ENCODE results near the gene BIRC6.

BIRC6 gene

GRCh38 chr2:32402091-32402490 lies 45.3 kb downstream of the BIRC6 start:
- Mint-ChIP-seq H3K27ac (no peak overlapping the region), H3K4me1 (no peaks in the 10 kb centered on the region), H3K36me3 (ENCODE audit: low read depth) (peaks cover 32% of the 10 kb centered on the region)

GRCh38 chr2:32403782-32404181 lies 47.0 kb downstream of the BIRC6 start:
- peaks cover 29% of the 10 kb centered on the region for H3K36me3 Mint-ChIP-seq (ENCODE audit: low read depth)
- H3K27me3 Mint-ChIP-seq (ENCODE audit: low read depth): no peaks in the 10 kb centered on the region

More at GRCh38 chr2:32402091-32402490, 45.3 kb downstream of the BIRC6 start:
- Mint-ChIP-seq H3K27me3 (ENCODE audit: low read depth) (no peaks in the 10 kb centered on the region), H3K4me3 (no peak overlapping the region), H3K9me3 (no peaks in the 10 kb centered on the region)
- no peak for TF ChIP-seq CTCF (IDR thresholded peaks at IDR 0.05; ENCODE audit: unreplicated experiment in 3 of 3)

GRCh38 chr2:32404691-32405090 lies 47.9 kb downstream of the BIRC6 start:
- TF ChIP-seq CTCF (IDR thresholded peaks at IDR 0.05; ENCODE audit: unreplicated experiment in 3 of 3): no peak
- peaks cover 35% of the 10 kb centered on the region for H3K36me3 Mint-ChIP-seq (ENCODE audit: low read depth)
- no peaks in the 10 kb centered on the region for H3K27me3 Mint-ChIP-seq (ENCODE audit: low read depth)
- H3K4me3 Mint-ChIP-seq: no peak overlapping the region
- no peak overlapping the region for H3K27ac Mint-ChIP-seq
- no peaks in the 10 kb centered on the region for H3K9me3 Mint-ChIP-seq
- H3K4me1 Mint-ChIP-seq: no peaks in the 10 kb centered on the region

More at GRCh38 chr2:32403782-32404181, 47.0 kb downstream of the BIRC6 start:
- Mint-ChIP-seq H3K27ac (no peak overlapping the region), H3K4me1 (no peaks in the 10 kb centered on the region), H3K4me3 (no peak overlapping the region), H3K9me3 (no peaks in the 10 kb centered on the region)
- no peak for TF ChIP-seq CTCF (IDR thresholded peaks at IDR 0.05; ENCODE audit: unreplicated experiment in 3 of 3)

- Mint-ChIP-seq H3K36me3 (ENCODE audit: low read depth) (peaks cover 50% of the 10 kb centered on the region), H3K9me3 (no peaks in the 10 kb centered on the region), H3K4me1 (peaks cover 4% of the 10 kb centered on the region), H3K27me3 (ENCODE audit: low read depth) (no peaks in the 10 kb centered on the region), H3K4me3 (no peak overlapping the region), H3K27ac (no peak overlapping the region)
- TF ChIP-seq CTCF (IDR thresholded peaks at IDR 0.05; ENCODE audit: unreplicated experiment in 3 of 3): no peak
Observed at GRCh38 chr2:32416519-32416918, 59.7 kb downstream of the BIRC6 start.

GRCh38 chr2:32417659-32418058 lies 60.8 kb downstream of the BIRC6 start:
- Mint-ChIP-seq H3K27me3 (ENCODE audit: low read depth) (no peaks in the 10 kb centered on the region), H3K4me1 (peaks cover 14% of the 10 kb centered on the region), H3K9me3 (no peaks in the 10 kb centered on the region), H3K27ac (no peak overlapping the region), H3K36me3 (ENCODE audit: low read depth) (peaks cover 43% of the 10 kb centered on the region), H3K4me3 (no peak overlapping the region)
- TF ChIP-seq CTCF (IDR thresholded peaks at IDR 0.05; ENCODE audit: unreplicated experiment in 3 of 3): no peak

GRCh38 chr2:32418778-32419177 lies 62.0 kb downstream of the BIRC6 start:
- Mint-ChIP-seq H3K9me3 (no peaks in the 10 kb centered on the region), H3K4me1 (peaks cover 14% of the 10 kb centered on the region), H3K4me3 (no peak overlapping the region), H3K36me3 (ENCODE audit: low read depth) (peaks cover 47% of the 10 kb centered on the region), H3K27me3 (ENCODE audit: low read depth) (no peaks in the 10 kb centered on the region), H3K27ac (no peak overlapping the region)
- no peak for TF ChIP-seq CTCF (IDR thresholded peaks at IDR 0.05; ENCODE audit: unreplicated experiment in 3 of 3)
